Activated CD8-positive, alpha-beta T cell treated with anti-CD3 and anti-CD28 coated beads for 36 hours (primary cell): ENCODE measurements around the gene BICRA. TPM values are rescaled to one million over a fixed set of nuclear protein-coding genes. Genes with fewer than 3 reads are reported as not detected.
A peak's percentile ranks its signal among the peaks of the same experiment; 100 is the strongest.

Experiments used
- ATAC-seq: fragments of 200-7000 bp; cut with Tn5 transposase; one replicate; pipeline ENCODE4 v1.10.0; 2021; ENCODE audit warnings: mild to moderate bottlenecking, moderate library complexity
- CTCF ChIA-PET: fragments of 350-600 bp; sonication (Branson Sonifier 250); formaldehyde crosslinking; loops from one replicate; lab custom pipeline; 2021; ENCODE audit warnings: antibody characterized with exemption; lab: Charles Lee
- POLR2A ChIA-PET: fragments of 350-600 bp; sonication (Branson Sonifier 250); formaldehyde crosslinking; loops from one replicate; lab custom pipeline; 2021; ENCODE audit warnings: antibody characterized with exemption; lab: Charles Lee
- DNase-seq: peaks from one replicate; pipeline ENCODE4 v3.0.0-alpha.2; 2020
- H3K27ac Mint-ChIP-seq: one replicate; pipeline ENCODE4 v1.8.0; 2021; ENCODE audit warnings: mild to moderate bottlenecking, mixed read lengths
- H3K27me3 Mint-ChIP-seq: one replicate; pipeline ENCODE4 v1.8.0; 2021; ENCODE audit warnings: mixed read lengths
- H3K36me3 Mint-ChIP-seq: one replicate; pipeline ENCODE4 v1.8.0; 2021; ENCODE audit warnings: low read depth, mixed read lengths
- H3K4me1 Mint-ChIP-seq: one replicate; pipeline ENCODE4 v1.8.0; 2021; ENCODE audit warnings: low read depth, mixed read lengths
- H3K4me3 Mint-ChIP-seq: one replicate; pipeline ENCODE4 v1.8.0; 2021; ENCODE audit warnings: mild to moderate bottlenecking, moderate library complexity, mixed read lengths
- H3K9me3 Mint-ChIP-seq: one replicate; pipeline ENCODE4 v1.8.0; 2021; ENCODE audit warnings: mixed read lengths
- CTCF ChIP-seq: fragments of 200-600 bp; IDR thresholded peaks from one replicate; pipeline ENCODE4 v1.8.0; 2022; ENCODE audit warnings: antibody characterized with exemption, mild to moderate bottlenecking
- intact Hi-C: fragments of 100-400 bp; cut with micrococcal nuclease; formaldehyde crosslinking; loops from one replicate; pipeline ENCODE4 v1.10.0; 2022
- total RNA-seq, 2 experiments: library from RNA; stranded (reverse); gene quantifications; one replicate each; pipeline ENCODE4 v1.2.3, GENCODE V29; 2021

The BICRA gene
- total RNA-seq, 2 experiments from 2014 or later: 8.7 to 8.8 TPM

GRCh38 chr19:47750752-47751151 is 141.8 kb downstream of the BICRA start:
- H3K4me3 Mint-ChIP-seq: no peak overlapping the region

GRCh38 chr19:47752440-47753211 is 143.7 kb downstream of the BICRA start:
- Mint-ChIP-seq H3K4me3 (no peak overlapping the region), H3K9me3 (no peaks in the 10 kb centered on the region), H3K36me3 (peaks cover 59% of the 10 kb centered on the region), H3K4me1 (peaks cover 18% of the 10 kb centered on the region), H3K27me3 (no peaks in the 10 kb centered on the region), H3K27ac (peak overlapping the region; percentile 26)
- intact Hi-C loops: no loop called here
- ChIA-PET POLR2A (interaction anchor here (0.9 to 2.4 kb wide), 6 partner anchors 8 to 26 kb away, joined by 3 to 11 read pairs (median 4); partner anchors contain the start of gene SELENOW), CTCF (interaction anchor here (1.4 kb wide), 1 partner anchor 40 kb away, joined by 5 read pairs; the partner anchor contains the start of gene EHD2)
- ATAC-seq (no peak), DNase-seq (no peak)
- no peak for TF ChIP-seq CTCF

More at GRCh38 chr19:47750752-47751151, 141.8 kb downstream of the BICRA start:
- no peak for ATAC-seq
- ChIA-PET POLR2A (interaction anchor here (1.0 to 2.4 kb wide), 2 partner anchors 9 to 43 kb away, joined by 3 to 11 read pairs; no protein-coding TSS in a partner anchor), CTCF (no interaction called here)
- no peak overlapping the region for H3K27ac Mint-ChIP-seq
- no peak for TF ChIP-seq CTCF
- intact Hi-C loops: no loop called here
- no peaks in the 10 kb centered on the region for H3K9me3 Mint-ChIP-seq
- H3K27me3 Mint-ChIP-seq: no peaks in the 10 kb centered on the region
- no peak for DNase-seq
- H3K4me1 Mint-ChIP-seq: peaks cover 27% of the 10 kb centered on the region
- H3K36me3 Mint-ChIP-seq: peaks cover 50% of the 10 kb centered on the region

Other genes starting within 250 kb of the BICRA start
- gene MEIS3, start 189.6 kb upstream of the BICRA start, total RNA-seq: not detected
- gene SLC8A2, start 137.2 kb upstream of the BICRA start, total RNA-seq: under 1 TPM; 0.18 to 0.43 TPM
- 10 to 100 TPM; 10.4 to 11.0 TPM for gene KPTN, start 124.9 kb upstream of the BICRA start, total RNA-seq
- 10 to 100 TPM; 43.9 to 47.2 TPM for gene NAPA, start 94.1 kb upstream of the BICRA start, total RNA-seq
- under 1 TPM; 0.29 to 0.41 TPM for gene ZNF541, start 36.0 kb upstream of the BICRA start, total RNA-seq
- 1 to 10 TPM; 1.1 to 1.4 TPM for gene EHD2, start 104.3 kb downstream of the BICRA start, total RNA-seq
- gene NOP53, start 136.4 kb downstream of the BICRA start, total RNA-seq: 100 to 1,000 TPM; 300 to 301 TPM
- gene SELENOW, start 169.6 kb downstream of the BICRA start, total RNA-seq: 100 to 1,000 TPM; 105 to 106 TPM
- not detected for gene TPRX1, start 195.4 kb downstream of the BICRA start, total RNA-seq
- not detected for gene CRX, start 212.8 kb downstream of the BICRA start, total RNA-seq